Panc1 (cell line): ENCODE results near the gene CAMK1D.

ENCODE experiments used
- POLR2AphosphoS5 ChIP-seq: IDR thresholded peaks from 2 replicates; pipeline ENCODE4 v1.6.1; 2012; ENCODE audit warnings: mild to moderate bottlenecking, low read depth, low read length, moderate library complexity
- SIN3A ChIP-seq: IDR thresholded peaks from 2 replicates; pipeline ENCODE4 v1.6.1; 2012; ENCODE audit warnings: low read depth, mild to moderate bottlenecking, low read length, moderate library complexity, borderline replicate concordance; ENCODE audit not compliant: insufficient read depth
- TCF7L2 ChIP-seq: IDR thresholded peaks from 2 replicates; pipeline ENCODE4 v1.6.1; 2011; ENCODE audit warnings: mild to moderate bottlenecking, low read depth, low read length, inconsistent platforms
- TF ChIP-seq, protein P1 (sequence below): fragments of 450-650 bp; IDR thresholded peaks from 2 replicates; pipeline ENCODE4 v1.5.1; 2017; ENCODE audit warnings: mild to moderate bottlenecking
- TF ChIP-seq, protein P2 (sequence below), 2 experiments: IDR thresholded peaks; 2 replicates each; pipeline ENCODE4 v1.6.1; 2011 to 2012; ENCODE audit warnings: low read depth in 2 of 2, control low read depth in 1 of 2, low read length in 1 of 2, mild to moderate bottlenecking in 1 of 2, moderate library complexity in 1 of 2; ENCODE audit not compliant: insufficient read depth in 1 of 2

DNA sequence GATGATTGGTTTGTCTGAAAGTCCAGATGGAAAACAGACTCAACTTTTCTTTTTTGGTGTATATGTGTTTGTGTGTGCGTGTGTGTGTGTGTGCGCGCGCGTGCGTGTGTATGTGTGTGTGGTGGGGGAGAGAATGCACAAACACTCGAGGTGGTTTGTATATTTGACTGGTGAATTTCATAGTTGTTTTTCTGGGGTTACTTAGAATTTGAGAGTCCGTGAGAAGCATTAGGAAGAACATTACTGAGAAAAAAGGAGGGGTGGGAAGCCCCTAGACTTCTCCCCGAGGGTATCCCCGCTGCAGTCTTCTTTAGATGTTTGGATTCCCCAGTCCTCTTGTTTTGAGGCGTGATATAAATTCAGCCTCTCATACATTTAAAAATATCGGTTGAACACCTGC is 6.0 kb downstream of the CAMK1D start:
- TF ChIP-seq, protein P1, sequence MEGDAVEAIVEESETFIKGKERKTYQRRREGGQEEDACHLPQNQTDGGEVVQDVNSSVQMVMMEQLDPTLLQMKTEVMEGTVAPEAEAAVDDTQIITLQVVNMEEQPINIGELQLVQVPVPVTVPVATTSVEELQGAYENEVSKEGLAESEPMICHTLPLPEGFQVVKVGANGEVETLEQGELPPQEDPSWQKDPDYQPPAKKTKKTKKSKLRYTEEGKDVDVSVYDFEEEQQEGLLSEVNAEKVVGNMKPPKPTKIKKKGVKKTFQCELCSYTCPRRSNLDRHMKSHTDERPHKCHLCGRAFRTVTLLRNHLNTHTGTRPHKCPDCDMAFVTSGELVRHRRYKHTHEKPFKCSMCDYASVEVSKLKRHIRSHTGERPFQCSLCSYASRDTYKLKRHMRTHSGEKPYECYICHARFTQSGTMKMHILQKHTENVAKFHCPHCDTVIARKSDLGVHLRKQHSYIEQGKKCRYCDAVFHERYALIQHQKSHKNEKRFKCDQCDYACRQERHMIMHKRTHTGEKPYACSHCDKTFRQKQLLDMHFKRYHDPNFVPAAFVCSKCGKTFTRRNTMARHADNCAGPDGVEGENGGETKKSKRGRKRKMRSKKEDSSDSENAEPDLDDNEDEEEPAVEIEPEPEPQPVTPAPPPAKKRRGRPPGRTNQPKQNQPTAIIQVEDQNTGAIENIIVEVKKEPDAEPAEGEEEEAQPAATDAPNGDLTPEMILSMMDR = no peak
- TF ChIP-seq TCF7L2 = no peak
- TF ChIP-seq SIN3A = no peak
- no peak for TF ChIP-seq POLR2AphosphoS5
- TF ChIP-seq, protein P2, sequence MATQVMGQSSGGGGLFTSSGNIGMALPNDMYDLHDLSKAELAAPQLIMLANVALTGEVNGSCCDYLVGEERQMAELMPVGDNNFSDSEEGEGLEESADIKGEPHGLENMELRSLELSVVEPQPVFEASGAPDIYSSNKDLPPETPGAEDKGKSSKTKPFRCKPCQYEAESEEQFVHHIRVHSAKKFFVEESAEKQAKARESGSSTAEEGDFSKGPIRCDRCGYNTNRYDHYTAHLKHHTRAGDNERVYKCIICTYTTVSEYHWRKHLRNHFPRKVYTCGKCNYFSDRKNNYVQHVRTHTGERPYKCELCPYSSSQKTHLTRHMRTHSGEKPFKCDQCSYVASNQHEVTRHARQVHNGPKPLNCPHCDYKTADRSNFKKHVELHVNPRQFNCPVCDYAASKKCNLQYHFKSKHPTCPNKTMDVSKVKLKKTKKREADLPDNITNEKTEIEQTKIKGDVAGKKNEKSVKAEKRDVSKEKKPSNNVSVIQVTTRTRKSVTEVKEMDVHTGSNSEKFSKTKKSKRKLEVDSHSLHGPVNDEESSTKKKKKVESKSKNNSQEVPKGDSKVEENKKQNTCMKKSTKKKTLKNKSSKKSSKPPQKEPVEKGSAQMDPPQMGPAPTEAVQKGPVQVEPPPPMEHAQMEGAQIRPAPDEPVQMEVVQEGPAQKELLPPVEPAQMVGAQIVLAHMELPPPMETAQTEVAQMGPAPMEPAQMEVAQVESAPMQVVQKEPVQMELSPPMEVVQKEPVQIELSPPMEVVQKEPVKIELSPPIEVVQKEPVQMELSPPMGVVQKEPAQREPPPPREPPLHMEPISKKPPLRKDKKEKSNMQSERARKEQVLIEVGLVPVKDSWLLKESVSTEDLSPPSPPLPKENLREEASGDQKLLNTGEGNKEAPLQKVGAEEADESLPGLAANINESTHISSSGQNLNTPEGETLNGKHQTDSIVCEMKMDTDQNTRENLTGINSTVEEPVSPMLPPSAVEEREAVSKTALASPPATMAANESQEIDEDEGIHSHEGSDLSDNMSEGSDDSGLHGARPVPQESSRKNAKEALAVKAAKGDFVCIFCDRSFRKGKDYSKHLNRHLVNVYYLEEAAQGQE (IDR thresholded peaks at IDR 0.05; ENCODE audit: insufficient read depth in 1 of 2, low read depth in 2 of 2, low read length in 1 of 2) = no peak
